GM19395 (cell line): Measurements from ENCODE around the gene SMIM31.

ENCODE experiments used
- ATAC-seq: cut with Tn5 transposase; IDR thresholded peaks from one replicate; pipeline ENCODE4 v1.9.1; 2021; ENCODE audit warnings: mild to moderate bottlenecking, moderate library complexity; ENCODE audit not compliant: unreplicated experiment

The SMIM31 gene

GRCh38 chr4:164780839-164781238, 26.9 kb downstream of the SMIM31 start:
- ATAC-seq, result no peak

- ATAC-seq, result no peak
These were observed 30.0 kb downstream of the SMIM31 start for GRCh38 chr4:164783976-164784375.

DNA sequence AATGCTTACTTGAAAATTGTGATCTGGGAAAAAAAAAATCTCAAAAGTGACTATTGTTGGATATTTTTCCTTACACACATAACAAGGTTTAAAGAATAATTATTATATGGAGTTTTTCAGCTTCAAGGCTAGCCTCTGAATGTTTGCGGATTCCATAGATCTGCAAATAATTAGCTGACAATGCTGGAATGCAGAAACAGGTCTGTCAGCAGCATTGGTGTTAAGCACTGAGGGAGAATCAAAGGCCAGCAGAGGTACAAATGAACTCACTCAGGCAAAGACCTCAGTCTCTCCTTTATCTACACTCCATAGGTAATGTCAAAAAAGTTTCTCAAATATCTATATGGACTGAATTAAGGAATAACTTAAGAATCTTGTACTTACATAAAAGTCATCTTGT, 35.1 kb downstream of the SMIM31 start:
- no peak for ATAC-seq

DNA sequence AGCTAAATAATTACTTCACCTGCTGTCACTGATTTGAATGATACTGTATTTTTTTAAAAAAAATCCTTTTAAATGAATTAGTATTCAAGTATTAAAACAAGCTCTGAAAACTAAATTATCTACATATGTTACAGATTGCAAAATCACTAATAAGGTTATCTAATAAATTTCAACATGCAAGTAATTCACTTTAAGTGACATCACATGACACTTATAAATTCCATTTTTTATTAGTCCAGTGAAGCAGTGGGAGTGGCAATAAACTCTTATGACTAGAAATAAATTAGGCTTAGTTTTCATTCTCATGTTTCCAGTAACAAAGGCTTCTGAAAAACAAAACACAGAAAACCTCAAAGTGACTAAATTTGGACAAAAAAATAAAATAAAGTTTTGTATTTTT, 36.3 kb downstream of the SMIM31 start:
- no peak for ATAC-seq

GRCh38 chr4:164799410-164799809, 45.5 kb downstream of the SMIM31 start:
- ATAC-seq, result no peak

GRCh38 chr4:164800786-164801185, 46.9 kb downstream of the SMIM31 start:
- no peak for ATAC-seq

DNA sequence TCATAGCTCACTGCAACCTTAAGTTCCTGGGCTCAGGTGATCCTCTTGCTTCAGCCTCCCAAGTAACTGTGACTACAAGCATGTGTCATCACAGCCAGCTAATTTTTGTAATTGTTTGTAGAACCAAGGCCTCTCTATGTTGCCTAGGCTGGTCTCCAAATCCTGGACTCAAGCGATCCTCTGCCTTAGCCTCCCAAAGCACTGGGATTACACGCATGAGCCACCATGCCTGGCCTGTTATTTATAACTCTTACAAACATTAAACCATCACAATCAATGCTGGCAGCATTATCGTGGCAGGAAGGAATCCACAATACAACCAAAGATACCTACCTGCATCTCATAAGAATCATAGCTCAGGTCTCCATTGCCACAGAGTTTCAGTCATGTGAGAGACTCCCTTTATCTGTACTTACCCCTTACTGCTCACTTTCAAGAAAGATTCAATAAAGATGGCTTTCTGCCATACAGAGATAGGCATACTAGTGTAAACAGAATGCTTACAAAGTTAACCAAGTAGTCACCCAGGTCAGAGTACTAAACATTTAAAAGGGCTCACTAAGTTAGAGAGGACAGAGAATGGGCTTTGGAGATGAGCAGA, 48.5 kb downstream of the SMIM31 start:
- ATAC-seq, result no peak

DNA sequence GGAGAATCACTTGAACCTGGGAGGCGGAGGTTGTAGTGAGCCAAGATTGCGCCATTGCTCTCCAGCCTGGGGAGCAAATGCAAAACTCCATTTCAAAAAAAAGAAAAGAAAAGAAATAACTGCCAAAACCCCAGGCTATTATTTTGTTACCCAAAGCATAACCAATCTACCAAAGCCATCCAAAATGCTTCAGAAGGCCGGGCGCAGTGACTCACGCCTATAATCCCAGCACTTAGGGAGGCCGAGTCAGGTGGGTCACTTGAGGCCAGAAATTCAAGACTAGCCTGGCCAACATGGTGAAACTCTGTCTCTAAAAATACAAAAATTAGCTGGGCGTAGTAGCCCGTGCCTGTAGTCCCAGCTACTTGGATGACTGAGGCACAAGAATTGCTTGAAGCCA, 49.8 kb downstream of the SMIM31 start:
- ATAC-seq, result no peak

DNA sequence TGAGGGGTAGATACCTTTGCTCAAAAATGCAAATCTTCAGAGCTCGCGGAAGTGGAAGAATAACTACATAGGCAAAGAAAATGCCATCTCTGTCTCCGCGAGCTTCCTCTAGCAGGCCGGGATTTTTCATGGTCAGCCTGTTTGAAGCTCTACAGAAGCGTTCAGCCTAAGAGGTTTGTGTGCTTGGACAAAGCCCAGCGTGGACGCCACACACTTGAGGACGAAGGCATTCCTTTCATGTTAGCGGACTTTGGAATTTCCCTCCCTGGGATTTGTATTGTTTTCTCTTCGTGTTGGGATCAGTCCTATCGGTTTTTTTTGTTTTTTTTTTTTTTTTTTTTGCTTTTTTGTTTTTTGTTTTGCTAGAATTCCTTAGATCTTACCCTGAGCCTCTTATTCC, 53.7 kb downstream of the SMIM31 start:
- ATAC-seq, result no peak

GRCh38 chr4:164813554-164813953, 59.6 kb downstream of the SMIM31 start:
- no peak for ATAC-seq

GRCh38 chr4:164815711-164816110, 61.8 kb downstream of the SMIM31 start:
- no peak for ATAC-seq

DNA sequence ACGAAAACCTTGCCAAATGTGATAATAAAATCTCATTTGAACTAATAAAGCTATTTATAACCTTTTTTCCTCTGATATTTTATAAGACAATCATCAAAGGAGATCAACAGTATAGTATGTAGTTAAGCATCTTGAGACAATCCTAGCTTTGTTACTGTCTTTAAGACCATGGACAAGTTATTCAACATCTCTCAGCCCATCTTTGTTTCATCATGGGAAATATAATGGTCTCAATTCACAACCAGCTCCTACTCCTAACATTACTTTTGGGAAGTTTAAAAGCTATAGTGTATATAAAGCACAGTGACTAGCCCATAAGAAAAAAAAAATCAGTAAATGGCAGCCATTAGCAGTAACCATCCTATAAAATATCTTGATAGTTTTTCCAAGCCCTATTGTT, 65.4 kb downstream of the SMIM31 start:
- ATAC-seq, result no peak

DNA sequence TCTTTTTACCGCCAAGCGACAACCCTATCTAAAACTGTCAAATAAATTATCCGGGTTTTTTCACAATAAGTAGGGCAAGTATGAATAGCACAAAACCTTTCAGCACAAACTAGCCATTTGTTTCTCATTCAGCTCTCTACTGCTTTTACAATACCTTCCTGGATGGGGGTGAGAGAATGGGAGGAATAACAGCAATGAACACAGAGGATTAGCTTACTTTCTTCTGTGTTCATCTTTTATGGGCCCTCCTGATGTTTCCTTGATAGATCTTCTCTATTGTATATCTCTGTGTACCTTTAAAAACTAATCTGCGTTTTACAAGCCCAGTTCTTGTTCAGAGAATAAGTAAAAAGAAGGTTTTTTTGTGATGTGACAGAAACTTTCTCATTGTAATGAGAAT, 67.8 kb downstream of the SMIM31 start:
- ATAC-seq, result no peak

DNA sequence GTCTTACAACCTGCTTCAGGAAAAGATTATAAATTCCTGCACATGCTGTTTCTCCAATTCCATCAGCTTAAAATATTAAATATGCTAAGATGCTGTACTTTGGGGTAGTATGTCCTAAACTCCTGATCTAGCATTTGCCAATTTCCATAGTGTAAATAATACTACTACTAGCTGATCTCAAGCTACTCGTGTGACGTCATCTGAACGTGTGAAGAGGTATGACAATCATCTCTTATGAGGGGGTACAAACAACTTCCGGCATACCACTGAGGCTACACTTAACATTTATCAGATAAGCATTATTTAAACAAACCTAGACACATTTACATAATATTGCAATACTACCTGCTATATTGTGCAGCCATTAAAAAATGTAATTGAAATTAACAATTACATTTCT, 70.7 kb downstream of the SMIM31 start:
- no peak for ATAC-seq

DNA sequence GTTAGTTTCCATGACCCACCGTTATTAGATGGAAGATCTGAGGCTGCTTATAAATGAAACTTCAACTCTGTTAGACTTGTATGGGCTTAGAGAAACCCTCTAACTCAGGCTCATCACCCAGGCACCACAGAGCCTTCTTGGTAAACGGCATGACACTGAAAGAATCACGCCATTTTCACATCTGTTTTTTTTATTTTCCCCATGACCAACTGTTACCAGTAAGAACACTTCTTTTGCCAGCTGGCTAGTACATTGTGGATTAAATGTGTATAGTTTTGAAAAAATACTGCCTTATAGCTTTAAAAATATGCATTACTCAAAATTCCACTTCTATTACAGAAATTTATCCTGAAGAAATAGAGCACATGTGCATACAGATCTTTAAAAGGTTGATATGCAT, 75.0 kb downstream of the SMIM31 start:
- no peak for ATAC-seq

DNA sequence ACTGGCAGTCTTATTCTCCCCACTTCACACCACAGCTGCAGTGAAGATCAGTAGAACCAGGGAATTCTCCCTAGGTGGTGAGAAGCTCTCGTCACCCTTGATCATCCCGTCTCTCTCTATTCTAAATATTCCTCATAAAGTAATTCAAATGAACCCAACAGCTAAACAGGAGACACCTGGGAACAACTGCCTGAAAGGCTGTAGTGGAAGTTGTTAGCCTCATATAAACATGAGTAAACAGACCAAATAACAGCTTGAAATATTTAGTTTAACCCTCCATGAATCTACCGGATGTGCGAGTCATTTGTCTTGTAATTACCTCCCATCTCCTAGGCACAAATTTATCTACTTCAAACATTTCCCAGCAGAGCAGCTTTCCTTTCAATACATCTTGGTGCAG, 92.6 kb downstream of the SMIM31 start:
- no peak for ATAC-seq

GRCh38 chr4:164847016-164847415, 93.1 kb downstream of the SMIM31 start:
- ATAC-seq, result no peak

GRCh38 chr4:164847967-164848649, 94.2 kb downstream of the SMIM31 start:
- peak; percentile 88 for ATAC-seq
